ENCODE measurements around the gene SELENON.

DNA sequence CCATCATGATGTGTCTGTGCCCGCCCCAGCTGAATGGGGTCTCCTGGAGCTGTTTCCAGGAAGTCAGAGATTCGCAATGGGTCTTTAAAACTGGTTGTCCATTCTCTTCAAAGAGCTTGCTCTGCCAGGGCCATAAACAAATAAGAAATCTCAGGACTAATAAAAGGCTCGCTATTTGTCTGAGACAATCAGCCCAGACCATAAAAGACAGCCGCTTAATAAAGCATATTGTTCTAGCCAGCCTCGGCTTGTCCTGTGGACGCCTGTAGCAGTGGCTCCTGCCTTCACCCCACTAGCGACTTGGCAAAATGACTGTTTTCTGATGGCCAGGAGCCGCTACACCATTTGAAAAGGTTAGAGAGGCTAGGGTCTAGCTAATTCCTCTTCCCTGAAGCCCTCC, 20.6 kb upstream of the SELENON start:
- TF ChIP-seq POLR2AphosphoS5 (IDR thresholded peaks at IDR 0.05; ENCODE audit: low read depth, low read length): no peak
- no peak for TF ChIP-seq CTCF (IDR thresholded peaks at IDR 0.05)
